Measurements from ENCODE around the gene YES1. TPM values are rescaled to one million over a fixed set of nuclear protein-coding genes. Genes with fewer than 3 reads are reported as not detected.

Gene YES1
- total and polyA plus RNA-seq, 4 donors: 17.9 to 61.7 (median 31.6) TPM

DNA sequence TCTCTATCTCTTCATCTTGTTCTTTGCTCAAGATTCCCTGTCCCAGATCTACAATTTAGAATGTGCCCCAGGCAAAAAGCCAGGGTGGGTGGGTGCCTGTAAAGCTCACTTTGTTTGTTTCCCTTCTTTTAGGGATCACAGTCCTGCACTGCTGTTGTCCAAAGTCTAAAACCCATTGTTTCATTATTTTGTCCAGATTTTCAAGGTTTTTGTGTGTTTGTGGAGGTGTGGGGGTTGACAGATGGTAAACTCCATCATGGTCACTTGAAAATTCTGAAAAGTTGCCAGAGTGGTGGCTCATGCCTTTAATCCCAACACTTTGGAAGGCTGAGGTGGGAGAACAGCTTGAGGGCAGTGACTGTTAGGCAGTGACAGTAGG, 41.5 kb downstream of the YES1 start:
- Histone ChIP-seq H3K4me3 (no peak overlapping the region), H3K27me3 (ENCODE audit: control insufficient read depth in 3 of 3, insufficient read depth in 3 of 3, low read length in 2 of 3) (no peaks in the 10 kb centered on the region), H3K36me3 (ENCODE audit: control insufficient read depth in 4 of 4, insufficient read depth in 4 of 4, low read length in 4 of 4) (no peaks in the 10 kb centered on the region), H3K9me3 (ENCODE audit: control insufficient read depth in 4 of 4, insufficient read depth in 3 of 4, low read length in 3 of 4) (no peaks in the 10 kb centered on the region), H3K4me1 (ENCODE audit: control insufficient read depth in 5 of 5, insufficient read depth in 5 of 5, low read length in 5 of 5) (peaks cover 0 to 8% (median 0%) of the 10 kb centered on the region in 5 donors), H3K27ac (ENCODE audit: low read depth in 1 of 2, low read length in 1 of 2) (no peak overlapping the region), H3K9ac (ENCODE audit: insufficient read depth in 1 of 2, low read length in 2 of 2) (no peak overlapping the region)
- TF ChIP-seq CTCF (IDR thresholded peaks at IDR 0.05; ENCODE audit: control extremely low read depth, extremely low read depth): no peak
- no peak for DNase-seq
- ATAC-seq (ENCODE audit: insufficient read depth, low FRiP score): no peak

DNA sequence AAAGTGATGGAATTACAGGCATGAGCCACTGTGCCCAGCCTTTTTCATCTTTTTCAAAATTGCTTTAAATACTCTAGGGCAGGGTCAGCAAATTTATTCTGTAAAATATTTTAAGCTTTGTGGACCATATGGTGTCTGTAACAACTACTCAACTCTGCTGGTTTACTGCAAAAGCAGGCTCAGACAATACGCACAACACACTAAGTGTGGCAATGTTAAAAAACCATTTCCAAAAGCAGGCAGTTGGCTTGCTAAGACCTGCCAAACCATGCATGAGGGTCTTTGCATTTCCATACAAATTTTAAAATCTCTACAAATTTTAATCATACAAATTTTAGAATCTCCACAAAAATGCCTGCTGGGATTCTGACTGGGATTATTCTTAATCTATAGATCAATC, 44.1 kb downstream of the YES1 start:
- no peak overlapping the region for H3K9ac ChIP-seq (ENCODE audit: insufficient read depth in 1 of 2, low read length in 2 of 2)
- 97 to 100% methylated on average over 1 of the region's 1 CpG for WGBS, 2 donors
- DNase-seq: no peak
- H3K27me3 ChIP-seq (ENCODE audit: control insufficient read depth in 3 of 3, insufficient read depth in 3 of 3, low read length in 2 of 3): no peaks in the 10 kb centered on the region
- no peaks in the 10 kb centered on the region for H3K36me3 ChIP-seq (ENCODE audit: control insufficient read depth in 4 of 4, insufficient read depth in 4 of 4, low read length in 4 of 4)
- no peak overlapping the region for H3K4me3 ChIP-seq
- ATAC-seq (ENCODE audit: insufficient read depth, low FRiP score): no peak
- TF ChIP-seq CTCF (IDR thresholded peaks at IDR 0.05; ENCODE audit: control extremely low read depth, extremely low read depth): no peak
- peaks cover 0 to 4% (median 0%) of the 10 kb centered on the region in 5 donors for H3K4me1 ChIP-seq (ENCODE audit: control insufficient read depth in 5 of 5, insufficient read depth in 5 of 5, low read length in 5 of 5)
- H3K9me3 ChIP-seq (ENCODE audit: control insufficient read depth in 4 of 4, insufficient read depth in 3 of 4, low read length in 3 of 4): no peaks in the 10 kb centered on the region
- H3K27ac ChIP-seq (ENCODE audit: low read depth in 1 of 2, low read length in 1 of 2): no peak overlapping the region

DNA sequence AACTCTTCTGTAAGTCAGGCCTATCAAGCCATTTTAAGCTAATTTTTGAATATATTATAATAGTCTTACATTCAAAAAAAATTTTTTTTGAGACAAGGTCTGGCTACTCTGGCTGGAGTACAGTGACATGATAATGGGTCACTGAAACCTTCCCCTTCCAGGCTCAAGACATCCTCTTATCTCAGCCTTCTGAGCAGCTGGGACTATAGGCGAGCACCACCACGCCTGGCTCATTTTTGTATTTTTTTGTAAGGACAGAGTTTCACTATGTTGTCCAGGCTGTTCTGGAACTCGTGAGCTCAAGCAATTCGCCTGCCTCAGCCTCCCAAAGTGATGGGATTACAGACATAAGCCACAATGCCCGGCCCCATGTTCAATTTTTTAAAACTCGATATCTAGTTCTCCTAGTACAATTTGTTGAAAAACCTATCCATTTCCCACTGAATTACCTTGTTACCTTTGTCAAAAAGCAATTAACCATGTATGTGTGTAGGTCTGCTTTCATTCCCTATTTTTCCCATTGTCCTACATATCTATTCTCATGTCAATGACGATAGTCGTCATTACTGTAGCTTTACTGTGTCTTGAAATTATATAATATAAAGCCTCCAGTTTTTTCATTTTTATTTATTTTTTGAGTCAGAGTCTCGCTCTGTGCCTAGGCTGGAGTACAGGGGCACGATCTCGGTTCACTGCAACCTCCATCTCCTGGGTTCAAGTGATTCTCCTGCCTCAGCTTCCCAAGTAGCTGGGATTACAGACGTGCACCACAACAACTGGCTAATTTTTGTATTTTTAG, 44.8 kb downstream of the YES1 start:
- DNase-seq (no peak), ATAC-seq (ENCODE audit: insufficient read depth, low FRiP score) (no peak)
- peaks cover 0 to 4% (median 0%) of the 10 kb centered on the region in 5 donors for H3K4me1 ChIP-seq (ENCODE audit: control insufficient read depth in 5 of 5, insufficient read depth in 5 of 5, low read length in 5 of 5)
- no peaks in the 10 kb centered on the region for H3K36me3 ChIP-seq (ENCODE audit: control insufficient read depth in 4 of 4, insufficient read depth in 4 of 4, low read length in 4 of 4)
- H3K27ac ChIP-seq (ENCODE audit: low read depth in 1 of 2, low read length in 1 of 2): no peak overlapping the region
- 96% methylated on average over 12 of the region's 12 CpGs for WGBS, 2 donors
- no peak for TF ChIP-seq CTCF (IDR thresholded peaks at IDR 0.05; ENCODE audit: control extremely low read depth, extremely low read depth)
- no peaks in the 10 kb centered on the region for H3K27me3 ChIP-seq (ENCODE audit: control insufficient read depth in 3 of 3, insufficient read depth in 3 of 3, low read length in 2 of 3)
- no peak overlapping the region for H3K9ac ChIP-seq (ENCODE audit: insufficient read depth in 1 of 2, low read length in 2 of 2)
- no peak overlapping the region for H3K4me3 ChIP-seq
- H3K9me3 ChIP-seq (ENCODE audit: control insufficient read depth in 4 of 4, insufficient read depth in 3 of 4, low read length in 3 of 4): no peaks in the 10 kb centered on the region

GRCh38 chr18:766550-766860, 45.5 kb downstream of the YES1 start:
- Histone ChIP-seq H3K4me3 (no peak overlapping the region), H3K36me3 (ENCODE audit: control insufficient read depth in 4 of 4, insufficient read depth in 4 of 4, low read length in 4 of 4) (no peaks in the 10 kb centered on the region), H3K9ac (ENCODE audit: insufficient read depth in 1 of 2, low read length in 2 of 2) (no peak overlapping the region), H3K9me3 (ENCODE audit: control insufficient read depth in 4 of 4, insufficient read depth in 3 of 4, low read length in 3 of 4) (no peaks in the 10 kb centered on the region), H3K27me3 (ENCODE audit: control insufficient read depth in 3 of 3, insufficient read depth in 3 of 3, low read length in 2 of 3) (no peaks in the 10 kb centered on the region), H3K27ac (ENCODE audit: low read depth in 1 of 2, low read length in 1 of 2) (no peak overlapping the region), H3K4me1 (ENCODE audit: control insufficient read depth in 5 of 5, insufficient read depth in 5 of 5, low read length in 5 of 5) (peaks cover 0 to 2% (median 0%) of the 10 kb centered on the region in 5 donors)
- TF ChIP-seq CTCF (IDR thresholded peaks at IDR 0.05; ENCODE audit: control extremely low read depth, extremely low read depth): no peak
- no peak for ATAC-seq (ENCODE audit: insufficient read depth, low FRiP score)
- WGBS, 2 donors: 81 to 82% methylated on average over 1 of the region's 1 CpG
- no peak for DNase-seq

All from lung (tissue), 12 donors.